GM13976 (cell line): ENCODE results near the gene HLF.
A peak's percentile ranks its signal among the peaks of the same experiment; 100 is the strongest.

Experiments used
- DNase-seq: peaks from one replicate; pipeline ENCODE4 v3.0.0; 2012; ENCODE audit warnings: low spot score
- in situ Hi-C: fragments of 300-500 bp; cut with MboI; formaldehyde crosslinking; loops from one replicate; pipeline ENCODE4 v1.12.0; 2022; ENCODE audit warnings: low sequenced_read_pairs, mixed read lengths, inconsistent platforms; ENCODE audit not compliant: unreplicated experiment
- TF ChIP-seq, protein P1 (sequence below): IDR thresholded peaks from 2 replicates; pipeline ENCODE4 v1.5.1; 2012; ENCODE audit warnings: borderline replicate concordance, mild to moderate bottlenecking; ENCODE audit not compliant: insufficient read depth; ENCODE audit errors: extremely low read depth, missing control alignments, control extremely low read depth

Gene HLF

DNA sequence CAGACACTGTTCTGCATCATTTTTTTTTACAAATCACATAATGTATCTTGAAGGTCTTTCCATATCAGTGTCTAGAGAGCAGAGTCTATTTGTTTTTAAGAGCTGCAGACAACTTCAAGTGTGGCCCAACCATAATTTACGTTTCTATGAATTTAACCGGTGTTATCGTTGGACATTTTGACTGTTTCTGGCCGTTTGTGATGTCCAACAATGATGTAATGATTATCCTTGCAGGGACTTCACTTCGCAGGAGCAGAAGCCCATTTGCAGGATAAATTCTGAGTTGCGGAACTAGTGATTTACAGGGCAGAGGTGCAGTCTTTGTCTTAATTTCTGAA lies 26.9 kb upstream of the HLF start:
- in situ Hi-C loops, result no loop called here
- TF ChIP-seq, protein P1, sequence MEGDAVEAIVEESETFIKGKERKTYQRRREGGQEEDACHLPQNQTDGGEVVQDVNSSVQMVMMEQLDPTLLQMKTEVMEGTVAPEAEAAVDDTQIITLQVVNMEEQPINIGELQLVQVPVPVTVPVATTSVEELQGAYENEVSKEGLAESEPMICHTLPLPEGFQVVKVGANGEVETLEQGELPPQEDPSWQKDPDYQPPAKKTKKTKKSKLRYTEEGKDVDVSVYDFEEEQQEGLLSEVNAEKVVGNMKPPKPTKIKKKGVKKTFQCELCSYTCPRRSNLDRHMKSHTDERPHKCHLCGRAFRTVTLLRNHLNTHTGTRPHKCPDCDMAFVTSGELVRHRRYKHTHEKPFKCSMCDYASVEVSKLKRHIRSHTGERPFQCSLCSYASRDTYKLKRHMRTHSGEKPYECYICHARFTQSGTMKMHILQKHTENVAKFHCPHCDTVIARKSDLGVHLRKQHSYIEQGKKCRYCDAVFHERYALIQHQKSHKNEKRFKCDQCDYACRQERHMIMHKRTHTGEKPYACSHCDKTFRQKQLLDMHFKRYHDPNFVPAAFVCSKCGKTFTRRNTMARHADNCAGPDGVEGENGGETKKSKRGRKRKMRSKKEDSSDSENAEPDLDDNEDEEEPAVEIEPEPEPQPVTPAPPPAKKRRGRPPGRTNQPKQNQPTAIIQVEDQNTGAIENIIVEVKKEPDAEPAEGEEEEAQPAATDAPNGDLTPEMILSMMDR, result no peak
- DNase-seq, result no peak

DNA sequence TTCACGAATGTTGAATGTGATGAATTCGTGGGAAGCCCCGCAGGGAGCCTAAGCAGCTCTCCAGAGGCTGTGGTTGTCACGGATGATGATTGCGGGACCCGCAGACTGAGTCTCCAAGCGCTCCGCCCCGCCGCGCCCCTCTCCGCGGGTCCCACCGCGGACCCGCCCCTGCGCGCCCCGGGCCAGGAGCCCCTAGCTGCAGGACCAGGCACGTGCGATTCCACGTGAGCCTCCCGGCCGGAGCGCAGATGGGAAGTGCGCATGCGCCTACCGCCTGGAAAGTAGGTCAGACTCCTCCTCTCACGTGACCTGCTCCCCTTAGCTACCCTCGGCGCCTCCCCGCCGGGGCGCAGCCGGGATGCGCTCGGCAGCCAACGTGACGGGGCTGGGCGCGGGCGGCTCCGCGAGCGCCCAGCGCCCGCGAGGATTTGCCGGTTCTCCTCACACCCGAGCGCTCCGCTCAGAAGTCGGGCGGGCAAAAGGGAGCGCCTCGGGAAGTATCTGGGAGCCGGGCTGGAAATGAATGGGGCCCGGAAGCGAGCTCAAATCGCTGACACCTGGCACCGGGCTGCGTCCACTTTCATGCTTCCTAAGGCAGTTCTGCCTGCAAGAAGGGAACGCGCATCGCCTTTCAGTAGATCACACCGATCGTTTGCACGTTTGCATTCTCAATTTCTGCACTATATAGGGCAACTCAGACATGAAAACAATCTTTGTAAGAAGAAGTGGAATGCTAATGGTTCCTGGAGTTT lies 26.4 kb upstream of the HLF start:
- in situ Hi-C loops, result no loop called here
- DNase-seq, result peak; percentile 97
- TF ChIP-seq, protein P1, result no peak

DNA sequence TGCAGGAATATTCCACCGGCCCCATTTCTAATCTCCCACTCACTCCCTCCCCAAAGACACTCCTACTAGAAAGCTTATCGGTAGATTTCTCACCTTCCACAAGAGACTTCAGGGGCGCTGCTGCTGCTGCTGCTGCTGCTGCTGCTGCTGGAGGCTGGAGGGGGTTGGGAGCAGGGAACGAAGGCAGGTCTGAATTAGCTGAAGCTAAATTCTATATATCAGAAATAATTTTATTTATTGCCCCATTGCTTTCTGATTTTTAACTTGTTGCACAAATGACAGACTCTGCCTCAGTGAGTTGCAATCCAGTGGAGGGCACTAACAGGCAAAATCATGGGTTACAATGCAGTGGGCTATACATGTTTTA lies 25.8 kb upstream of the HLF start:
- in situ Hi-C loops, result no loop called here
- DNase-seq, result no peak
- TF ChIP-seq, protein P1, result no peak

DNA sequence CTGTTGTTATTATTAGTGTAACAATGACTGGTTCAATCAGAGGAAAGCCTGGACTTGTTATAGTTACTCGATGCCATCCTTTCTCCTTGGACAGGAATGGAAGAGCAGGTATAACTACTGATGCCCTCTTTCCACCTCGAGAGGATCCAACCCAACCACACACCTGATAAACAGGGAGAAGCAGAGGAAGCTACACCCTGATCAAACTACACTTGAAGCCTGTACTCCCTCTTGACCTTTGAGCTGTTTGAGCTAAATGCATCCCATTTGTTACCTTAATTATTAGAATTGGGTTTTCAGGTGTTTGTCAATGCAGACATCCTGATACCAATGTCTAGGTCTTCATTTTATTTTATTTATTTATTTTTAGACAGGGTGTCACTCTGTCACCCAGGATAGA lies 23.7 kb upstream of the HLF start:
- TF ChIP-seq, protein P1, result no peak
- DNase-seq, result no peak
- in situ Hi-C loops, result no loop called here

DNA sequence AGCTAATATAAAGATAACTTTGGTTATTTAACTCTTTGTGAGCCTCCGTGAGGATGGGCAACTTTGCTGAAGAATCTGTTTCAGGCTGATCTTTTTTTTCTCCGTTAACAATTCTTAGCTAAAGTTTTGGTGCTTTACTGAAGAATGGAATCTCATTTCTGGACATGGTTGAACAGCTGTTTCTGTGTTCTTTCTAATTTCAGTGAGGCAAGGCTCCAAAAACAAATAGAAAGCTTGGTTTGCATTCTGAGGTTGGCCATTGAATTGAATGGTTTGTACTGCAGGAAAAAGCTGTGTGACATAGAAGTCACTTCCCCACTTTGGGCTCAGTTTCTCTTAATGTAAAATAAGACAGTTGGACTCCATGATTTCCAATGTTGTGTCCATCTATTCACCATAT lies 22.3 kb upstream of the HLF start:
- in situ Hi-C loops, result no loop called here
- DNase-seq, result no peak
- TF ChIP-seq, protein P1, result no peak

DNA sequence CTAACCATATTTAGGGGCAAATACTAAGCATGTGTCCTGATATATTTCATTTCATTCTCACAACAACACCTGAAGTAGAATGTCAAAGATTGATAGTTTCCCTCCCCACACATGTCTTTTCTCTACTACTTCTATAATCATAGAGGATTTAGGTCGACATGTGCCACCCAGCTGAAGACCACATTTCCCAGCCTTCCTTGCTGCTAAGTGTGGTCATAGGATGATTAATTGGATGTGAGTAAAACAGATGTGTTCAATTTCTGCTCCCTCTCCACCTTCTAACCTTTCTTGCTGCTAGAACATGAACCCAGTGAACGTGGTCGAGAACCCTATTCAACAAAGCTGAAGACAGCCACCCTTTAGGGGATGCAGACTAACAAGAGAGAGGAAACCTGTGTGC lies 18.8 kb upstream of the HLF start:
- in situ Hi-C loops, result no loop called here
- no peak for DNase-seq
- TF ChIP-seq, protein P1, result no peak
